Activated gamma-delta T cell treated with Interleukin-2 at 50 U/mL for 16 hours (primary cell): ENCODE data around the gene NAPSA.
"Not testable (repeated sequence)": the region's sequence is repeated elsewhere in the genome, so short reads cannot be mapped to it uniquely, and the experiment has no call there.

Experiments
- DNase-seq: peaks from one replicate; pipeline ENCODE4 v3.0.0-alpha.2; 2020

NAPSA gene

DNA sequence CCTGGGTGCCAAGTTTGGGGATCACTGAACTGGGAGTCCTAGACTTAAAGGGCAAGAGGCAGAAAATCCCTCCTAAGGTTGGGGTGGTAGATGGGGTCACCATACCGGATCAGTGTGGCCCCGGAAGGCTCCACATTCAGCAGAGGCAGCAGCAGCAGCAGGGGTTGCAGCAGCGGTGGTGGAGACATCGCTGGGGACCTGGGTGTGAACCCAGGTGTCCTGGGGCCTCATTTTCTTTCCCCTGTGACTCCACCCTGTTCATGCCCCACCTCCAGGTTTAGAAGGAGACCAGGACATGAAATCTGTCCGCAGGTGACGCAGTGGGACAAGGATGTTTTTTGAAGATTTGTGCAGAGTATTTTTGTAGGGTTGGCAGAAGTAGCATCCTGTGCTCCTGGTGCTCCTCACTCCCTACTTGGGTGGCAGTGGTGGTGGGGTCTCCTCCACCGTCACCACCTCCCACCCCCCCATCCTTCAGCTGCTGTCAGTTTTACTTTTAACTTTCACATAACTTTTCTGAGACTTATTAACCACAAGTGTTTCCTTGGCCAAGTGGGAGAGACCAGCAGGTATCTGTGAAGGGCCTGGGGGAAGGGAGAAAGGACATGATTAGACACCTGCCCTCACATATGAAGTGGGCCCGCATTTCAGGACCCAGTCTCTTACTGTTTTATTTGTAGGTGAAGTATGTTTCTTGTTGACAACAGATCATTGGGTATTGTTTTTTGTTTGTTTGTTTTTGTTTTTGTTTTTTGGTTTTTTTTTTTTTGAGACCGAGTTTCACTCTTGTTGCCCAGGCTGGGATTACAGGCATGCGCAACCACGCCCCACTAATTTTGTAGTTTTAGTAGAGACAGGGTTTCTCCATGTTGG is at the start of gene NAPSA:
Gene NAPSA (minus strand): TSS at position 206 of the 873 bp plus-strand sequence. CDS start 18 bp downstream, at position 188.
- DNase-seq = no peak

- no peak for DNase-seq
Measured at GRCh38 chr19:50413531-50413930, 48.1 kb upstream of the NAPSA start.

- DNase-seq = no peak
Measured at GRCh38 chr19:50413096-50413495, 47.7 kb upstream of the NAPSA start.

DNA sequence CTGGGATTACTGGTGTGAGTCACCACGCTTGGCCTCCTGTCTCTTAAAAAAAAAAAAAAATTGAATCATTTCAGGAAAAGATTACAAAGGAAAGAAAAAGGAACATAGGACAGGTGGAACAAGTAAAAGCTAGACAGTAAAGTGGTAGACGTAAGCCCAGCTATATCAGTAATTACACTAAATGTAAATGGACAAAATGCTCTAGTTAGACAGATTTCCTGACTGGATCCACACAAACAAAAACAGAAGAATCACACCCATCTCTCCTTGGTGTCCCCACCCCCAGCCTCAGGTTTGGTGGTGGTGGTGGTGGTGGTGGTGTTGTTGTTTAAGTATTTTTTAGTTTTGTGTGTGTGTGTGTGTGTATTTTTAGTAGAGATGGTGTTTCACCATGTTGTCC is 47.0 kb upstream of the NAPSA start:
- DNase-seq = no peak

DNA sequence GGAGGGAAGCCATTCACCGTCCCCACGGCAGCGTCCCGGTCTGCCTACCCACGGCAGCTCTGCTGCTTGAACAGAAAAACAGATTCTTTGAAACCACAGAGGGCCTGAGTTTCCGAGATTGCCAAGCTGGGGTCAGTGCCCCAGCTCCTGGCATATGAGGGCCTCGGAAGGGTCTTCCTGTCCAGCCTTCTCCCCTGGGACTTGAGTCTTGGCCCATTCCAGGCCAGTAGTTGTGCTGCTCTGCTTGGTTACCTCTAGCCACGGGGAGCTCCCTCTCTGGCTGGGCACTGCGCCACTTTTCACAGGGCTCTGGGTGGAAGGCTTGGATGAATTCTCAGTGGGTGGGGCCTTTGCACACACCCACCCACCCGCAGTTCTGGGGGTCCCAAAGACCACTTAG is 44.7 kb upstream of the NAPSA start:
- no peak for DNase-seq

DNA sequence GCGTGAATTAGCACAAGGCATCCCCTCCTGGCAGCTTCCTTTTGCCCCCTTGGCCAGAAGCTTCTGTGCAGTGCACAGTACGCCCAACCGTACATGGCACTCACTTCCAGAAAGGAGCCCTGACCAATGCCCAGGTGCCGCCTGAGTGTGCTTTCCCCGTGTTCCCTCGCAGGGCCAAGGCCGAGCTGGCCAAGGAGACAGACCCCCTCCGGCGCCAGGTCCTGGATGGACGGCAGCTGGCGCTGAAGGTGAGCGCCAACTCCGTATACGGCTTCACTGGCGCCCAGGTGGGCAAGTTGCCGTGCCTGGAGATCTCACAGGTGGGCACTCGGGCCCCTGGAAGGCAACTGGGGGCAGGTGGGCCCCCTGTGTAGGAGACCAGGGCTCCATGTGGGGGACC is 43.9 kb upstream of the NAPSA start:
- no peak for DNase-seq

DNA sequence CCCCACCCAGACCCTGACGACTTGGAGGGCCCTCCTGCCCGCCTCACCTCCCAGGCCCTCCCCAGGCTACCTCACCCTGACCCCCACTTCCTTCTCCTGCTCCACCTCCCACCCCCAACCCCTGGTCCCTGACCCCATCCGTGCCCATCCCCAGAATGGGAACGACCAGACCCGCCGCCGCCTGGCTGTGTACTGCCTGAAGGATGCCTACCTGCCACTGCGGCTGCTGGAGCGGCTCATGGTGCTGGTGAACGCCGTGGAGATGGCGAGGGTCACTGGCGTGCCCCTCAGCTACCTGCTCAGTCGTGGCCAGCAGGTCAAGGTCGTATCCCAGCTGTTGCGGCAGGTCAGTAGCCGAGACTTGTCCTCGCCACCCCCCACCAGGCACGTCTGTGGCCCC is 41.4 kb upstream of the NAPSA start:
- no peak for DNase-seq

GRCh38 chr19:50406156-50406820 is 40.8 kb upstream of the NAPSA start:
- DNase-seq = no peak

DNA sequence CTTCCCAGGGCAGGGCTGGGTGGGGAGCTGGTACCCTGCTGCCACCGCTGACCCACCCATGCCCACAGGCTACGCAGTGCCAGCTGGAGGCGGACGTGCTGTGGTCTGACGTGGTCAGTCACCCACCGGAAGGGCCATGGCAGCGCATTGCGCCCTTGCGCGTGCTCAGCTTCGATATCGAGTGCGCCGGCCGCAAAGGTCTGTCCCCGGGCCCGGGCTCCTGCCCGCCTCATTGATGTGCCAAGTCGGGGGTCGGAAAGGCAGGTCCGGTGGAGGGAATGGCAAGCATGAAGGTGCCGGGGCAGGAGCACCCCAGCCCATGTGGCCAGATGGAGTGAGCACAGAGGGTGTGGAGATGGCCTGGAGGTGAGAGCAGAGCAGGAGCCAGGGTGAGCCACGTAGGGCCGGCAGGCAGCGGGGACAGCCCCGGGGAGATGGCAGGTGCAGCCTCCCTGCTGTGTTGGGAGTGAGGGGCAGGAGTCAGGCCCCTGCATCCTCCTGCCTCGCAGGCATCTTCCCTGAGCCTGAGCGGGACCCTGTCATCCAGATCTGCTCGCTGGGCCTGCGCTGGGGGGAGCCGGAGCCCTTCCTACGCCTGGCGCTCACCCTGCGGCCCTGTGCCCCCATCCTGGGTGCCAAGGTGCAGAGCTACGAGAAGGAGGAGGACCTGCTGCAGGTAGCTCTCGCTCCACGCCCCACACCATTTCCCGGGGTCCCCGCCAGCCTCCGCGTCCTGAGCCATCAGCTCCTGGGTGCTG is 37.3 kb upstream of the NAPSA start:
- no peak for DNase-seq

DNA sequence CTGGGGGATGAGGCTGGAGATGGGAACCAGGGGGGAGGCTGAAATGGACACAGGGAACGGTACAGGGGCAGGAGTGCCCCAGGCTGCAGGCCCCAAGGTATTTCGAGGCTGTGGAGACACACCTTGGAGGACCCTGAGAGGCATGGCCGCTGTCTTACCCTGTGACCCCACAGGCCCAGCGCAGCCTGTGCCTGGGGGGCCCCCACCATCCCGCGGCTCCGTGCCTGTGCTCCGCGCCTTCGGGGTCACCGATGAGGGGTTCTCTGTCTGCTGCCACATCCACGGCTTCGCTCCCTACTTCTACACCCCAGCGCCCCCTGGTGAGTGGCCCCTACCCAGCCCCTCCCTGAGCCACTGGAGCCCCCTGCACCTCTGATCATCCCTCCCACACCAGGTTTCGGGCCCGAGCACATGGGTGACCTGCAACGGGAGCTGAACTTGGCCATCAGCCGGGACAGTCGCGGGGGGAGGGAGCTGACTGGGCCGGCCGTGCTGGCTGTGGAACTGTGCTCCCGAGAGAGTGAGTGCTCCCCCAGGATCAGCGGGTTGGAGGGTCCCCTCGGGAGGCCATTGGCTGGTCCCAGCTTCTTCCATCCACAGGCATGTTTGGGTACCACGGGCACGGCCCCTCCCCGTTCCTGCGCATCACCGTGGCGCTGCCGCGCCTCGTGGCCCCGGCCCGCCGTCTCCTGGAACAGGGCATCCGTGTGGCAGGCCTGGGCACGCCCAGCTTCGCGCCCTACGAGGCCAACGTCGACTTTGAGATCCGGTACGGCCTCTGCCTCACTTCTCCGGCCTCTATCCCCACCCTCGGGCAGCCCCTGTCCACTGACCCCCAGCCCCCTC is 36.4 kb upstream of the NAPSA start:
- no peak for DNase-seq

- DNase-seq = no peak
Measured at GRCh38 chr19:50399368-50399745, 33.9 kb upstream of the NAPSA start.

DNA sequence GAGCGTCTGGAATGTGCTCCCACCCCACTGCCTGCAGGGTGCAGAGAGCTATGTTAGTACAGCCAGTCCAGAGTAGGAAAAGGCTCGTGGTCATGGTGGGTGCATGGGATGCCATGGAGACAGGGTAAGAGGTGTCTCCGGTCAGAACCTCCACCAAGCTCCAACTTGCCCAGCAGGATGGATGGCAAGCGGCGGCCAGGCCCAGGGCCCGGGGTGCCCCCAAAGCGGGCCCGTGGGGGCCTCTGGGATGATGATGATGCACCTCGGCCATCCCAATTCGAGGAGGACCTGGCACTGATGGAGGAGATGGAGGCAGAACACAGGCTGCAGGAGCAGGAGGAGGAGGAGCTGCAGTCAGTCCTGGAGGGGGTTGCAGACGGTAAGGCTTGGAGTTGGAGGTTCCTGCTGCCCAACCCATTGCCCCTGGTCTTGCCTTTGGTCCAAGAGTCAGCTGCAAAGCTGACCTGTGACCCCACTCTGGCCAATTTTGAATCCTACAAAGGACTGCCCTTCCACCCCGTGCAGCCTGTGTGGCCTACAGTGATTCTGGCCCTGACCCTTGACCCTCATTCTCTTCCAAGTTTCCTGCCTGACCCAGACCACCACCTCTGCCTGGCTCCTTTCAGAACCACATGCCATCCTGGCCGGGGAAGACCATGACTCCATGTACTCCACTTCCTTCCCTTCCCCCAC is 33.4 kb upstream of the NAPSA start:
- no peak for DNase-seq

DNA sequence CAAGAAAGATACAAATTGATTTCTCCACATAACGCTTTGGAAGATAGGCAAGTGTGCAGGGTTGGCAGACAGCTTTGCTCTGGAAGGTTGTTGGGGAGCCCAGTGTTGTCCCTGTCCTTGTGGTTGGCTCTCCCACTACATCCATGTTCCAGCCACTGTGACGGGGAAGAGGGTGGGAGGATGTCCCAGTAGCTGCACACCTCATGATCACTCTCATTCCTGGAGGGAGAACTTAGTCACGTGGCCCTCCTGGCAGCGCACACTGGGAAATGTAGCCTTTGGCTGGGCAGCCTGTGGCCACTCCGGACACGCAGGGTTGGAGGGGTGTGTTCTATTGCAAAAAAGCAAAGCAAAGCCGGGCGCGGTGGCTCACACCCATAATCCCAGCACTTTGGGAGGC is 28.6 kb upstream of the NAPSA start:
- DNase-seq = no peak

- DNase-seq = no peak
Measured at GRCh38 chr19:50393589-50393988, 28.1 kb upstream of the NAPSA start.

- DNase-seq = no peak
Measured at GRCh38 chr19:50392759-50393158, 27.3 kb upstream of the NAPSA start.

DNA sequence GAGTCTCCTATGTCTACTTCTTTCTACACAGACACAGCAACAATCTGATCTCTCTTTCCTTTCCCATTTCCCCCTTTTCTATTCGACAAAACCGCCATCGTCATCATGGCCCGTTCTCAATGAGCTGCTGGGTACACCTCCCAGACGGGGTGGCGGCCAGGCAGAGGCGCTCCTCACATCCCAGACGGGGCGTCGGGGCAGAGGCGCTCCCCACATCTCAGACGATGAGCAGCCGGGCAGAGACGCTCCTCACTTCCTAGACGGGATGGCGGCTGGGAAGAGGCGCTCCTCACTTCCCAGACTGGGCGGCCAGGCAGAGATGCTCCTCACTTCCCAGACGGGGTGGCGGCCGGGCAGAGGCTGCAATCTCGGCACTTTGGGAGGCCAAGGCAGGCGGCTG is 25.5 kb upstream of the NAPSA start:
- DNase-seq = not testable (repeated sequence)

DNA sequence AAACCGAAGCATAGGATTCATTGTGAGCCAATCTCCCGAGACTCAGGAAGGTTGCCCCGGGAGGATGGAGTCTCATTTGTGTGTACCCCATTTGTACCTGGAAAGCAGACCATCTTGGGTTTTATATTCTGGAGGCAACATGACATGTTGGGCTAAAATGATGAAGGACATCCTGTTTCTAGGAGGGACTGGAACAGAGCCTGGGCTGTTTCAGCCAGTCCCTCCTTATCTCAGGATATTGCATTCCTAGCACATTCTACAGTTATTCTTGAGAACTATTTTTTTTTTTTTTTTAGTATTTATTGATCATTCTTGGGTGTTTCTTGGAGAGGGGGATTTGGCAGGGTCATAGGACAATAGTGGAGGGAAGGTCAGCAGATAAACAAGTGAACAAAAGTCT is 24.9 kb upstream of the NAPSA start:
- DNase-seq = not testable (repeated sequence)

DNA sequence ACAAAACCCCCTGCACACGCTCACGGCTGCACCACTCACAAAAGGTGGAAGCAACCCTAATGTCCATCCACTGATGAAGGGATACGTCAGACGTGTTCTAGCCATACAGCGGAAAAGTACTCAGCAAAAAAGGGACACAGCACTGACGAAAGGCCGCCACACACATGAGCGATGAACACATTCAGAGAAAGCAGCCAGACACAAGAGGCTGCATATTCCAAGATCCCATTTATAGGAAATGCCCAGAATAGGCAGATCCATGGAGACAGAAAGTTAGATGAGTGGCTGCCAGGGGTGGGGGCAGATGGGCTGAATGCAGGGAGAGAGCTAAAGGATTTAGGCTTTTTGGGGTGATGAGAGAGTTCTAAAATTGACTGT is 22.4 kb upstream of the NAPSA start:
- no peak for DNase-seq

DNA sequence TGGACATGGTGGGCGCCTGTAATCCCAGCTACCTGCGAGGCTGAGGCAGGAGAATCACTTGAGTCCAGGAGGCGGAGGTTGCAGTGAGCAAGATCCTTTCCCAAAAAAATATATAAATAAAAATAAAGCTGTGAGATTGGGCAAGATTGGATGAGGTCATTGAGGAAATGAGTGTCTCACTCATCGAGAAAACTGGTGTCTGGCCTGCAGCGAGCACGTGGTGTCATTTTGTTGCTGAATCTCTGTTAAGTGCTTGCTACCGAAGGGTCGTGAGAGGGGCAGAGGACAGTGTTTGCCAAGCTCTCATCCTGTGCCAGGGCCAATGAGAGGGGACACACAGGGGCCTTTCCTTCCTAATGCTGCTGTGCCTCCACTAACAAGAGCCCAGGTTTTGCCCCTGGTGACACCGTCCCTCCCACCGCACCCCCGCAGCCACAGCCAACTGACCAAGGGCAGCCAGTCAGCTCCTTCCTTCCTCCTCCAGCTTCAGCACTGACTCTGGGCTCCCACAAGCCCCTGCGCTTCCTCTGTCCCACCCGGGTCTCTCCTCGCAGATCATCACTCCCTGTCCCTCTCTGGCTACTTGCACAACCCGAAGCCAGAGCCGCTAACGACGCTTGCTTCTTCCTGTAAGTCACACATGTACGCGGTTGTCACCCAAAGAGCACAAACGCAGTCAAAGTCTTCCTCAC is 21.9 kb upstream of the NAPSA start:
- DNase-seq = no peak

- DNase-seq = no peak
Measured at GRCh38 chr19:50384685-50385535, 19.5 kb upstream of the NAPSA start.
